Embryonic facial prominence (tissue), 1 donor: ENCODE results near the gene TP53I11.

ENCODE experiments used
- DNase-seq: peaks from one replicate; pipeline ENCODE4 v3.0.0-alpha.2; 2016; ENCODE audit errors: extremely low spot score

Gene TP53I11

DNA sequence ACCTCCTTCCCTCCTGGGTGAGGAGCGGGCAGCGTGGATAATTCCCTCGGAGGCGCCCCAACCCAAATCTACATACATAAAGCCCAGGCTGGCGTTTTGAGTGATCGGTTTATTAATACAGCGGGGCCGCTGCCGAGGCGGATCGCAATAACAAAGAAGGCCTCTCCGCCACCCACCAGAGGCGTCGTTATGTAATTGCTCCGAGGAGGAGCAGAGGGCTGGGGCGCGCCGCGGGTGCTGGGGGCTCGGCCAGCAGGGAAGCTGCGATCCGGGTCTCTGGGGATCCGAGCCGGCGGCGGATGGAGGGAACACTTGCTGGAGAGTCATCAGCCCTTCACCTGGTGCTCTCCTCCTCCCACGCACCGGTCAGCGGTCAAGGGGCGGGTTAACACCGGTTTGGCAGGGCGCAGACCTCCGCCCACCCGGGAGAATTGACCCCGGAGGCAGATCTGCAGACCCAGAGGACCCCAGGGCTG, 6.4 kb upstream of the TP53I11 start:
- no peak for DNase-seq

DNA sequence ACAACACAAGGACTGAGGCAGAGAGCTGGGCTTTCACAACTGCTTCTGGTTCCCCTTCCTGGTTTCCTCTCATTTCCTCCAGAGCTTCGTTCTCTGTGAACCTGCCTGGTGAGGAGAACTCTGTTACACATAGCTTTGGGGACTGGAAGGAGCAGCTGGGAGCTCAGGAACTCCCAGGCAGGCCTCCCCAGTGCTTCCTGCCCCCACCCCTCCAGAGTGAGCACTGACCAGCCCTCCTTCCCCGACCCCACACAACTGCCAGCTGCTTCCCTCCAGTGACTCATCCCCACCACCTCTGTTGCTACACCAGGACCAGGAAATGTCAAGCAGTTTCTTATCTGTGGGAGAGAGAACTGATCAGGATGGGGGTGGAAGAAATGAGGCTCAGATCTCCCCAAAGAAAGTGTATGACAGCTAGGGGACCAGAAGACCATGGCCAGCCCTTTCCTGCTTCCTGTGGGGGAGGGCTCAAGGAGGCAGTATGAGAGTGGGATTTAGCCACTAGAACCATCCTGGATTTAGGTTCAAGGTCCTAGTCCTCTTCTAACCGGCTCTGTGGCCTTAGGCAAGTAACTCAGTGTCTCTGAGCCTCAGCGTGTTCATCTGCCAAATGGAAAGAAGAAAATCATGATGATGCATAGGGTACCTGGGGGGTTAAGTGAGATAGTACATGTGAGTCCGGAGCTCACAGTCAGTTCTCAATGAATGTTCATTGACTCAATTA, 4.5 kb upstream of the TP53I11 start:
- no peak for DNase-seq

DNA sequence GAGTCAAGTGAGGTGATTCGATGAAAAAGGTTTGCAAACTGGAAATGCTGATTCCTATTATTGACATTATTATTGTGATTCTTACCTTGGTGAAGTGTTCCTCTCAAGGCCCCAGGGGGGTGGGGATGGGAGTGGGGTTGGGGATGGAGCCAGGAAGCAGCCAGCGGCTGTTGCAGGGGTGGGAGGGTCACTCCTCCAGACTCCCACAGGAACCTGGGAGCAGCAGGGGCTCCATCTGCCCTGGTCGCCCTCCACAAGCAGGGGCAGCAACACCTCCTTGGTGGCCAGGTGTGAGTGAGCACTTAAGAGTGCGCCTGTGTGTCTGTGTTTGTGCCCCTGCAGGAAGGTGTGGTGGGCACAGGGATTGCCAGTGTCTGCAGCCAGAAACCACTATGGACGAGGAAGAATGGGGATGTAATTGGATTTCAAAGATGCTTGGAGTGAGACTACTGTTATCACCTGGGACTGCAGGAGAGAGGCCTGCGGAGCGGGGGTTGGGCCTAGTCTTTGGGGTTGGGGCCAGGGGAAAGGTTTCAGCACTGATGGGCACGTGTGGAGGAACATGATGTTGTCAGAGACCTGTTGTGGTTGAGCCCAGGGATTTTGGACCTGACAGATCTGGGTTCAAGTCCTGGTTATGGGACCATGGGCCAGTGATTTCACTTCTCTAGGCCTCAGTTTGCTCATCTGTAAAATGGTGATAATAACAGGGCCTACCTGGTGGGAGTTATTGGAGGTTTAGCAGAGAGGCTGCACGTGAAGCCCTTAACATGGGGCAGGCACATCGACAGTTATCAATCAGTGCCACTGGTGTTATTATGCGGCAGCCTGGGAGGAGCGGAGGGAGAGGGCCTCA, 3.6 kb upstream of the TP53I11 start:
- no peak for DNase-seq

DNA sequence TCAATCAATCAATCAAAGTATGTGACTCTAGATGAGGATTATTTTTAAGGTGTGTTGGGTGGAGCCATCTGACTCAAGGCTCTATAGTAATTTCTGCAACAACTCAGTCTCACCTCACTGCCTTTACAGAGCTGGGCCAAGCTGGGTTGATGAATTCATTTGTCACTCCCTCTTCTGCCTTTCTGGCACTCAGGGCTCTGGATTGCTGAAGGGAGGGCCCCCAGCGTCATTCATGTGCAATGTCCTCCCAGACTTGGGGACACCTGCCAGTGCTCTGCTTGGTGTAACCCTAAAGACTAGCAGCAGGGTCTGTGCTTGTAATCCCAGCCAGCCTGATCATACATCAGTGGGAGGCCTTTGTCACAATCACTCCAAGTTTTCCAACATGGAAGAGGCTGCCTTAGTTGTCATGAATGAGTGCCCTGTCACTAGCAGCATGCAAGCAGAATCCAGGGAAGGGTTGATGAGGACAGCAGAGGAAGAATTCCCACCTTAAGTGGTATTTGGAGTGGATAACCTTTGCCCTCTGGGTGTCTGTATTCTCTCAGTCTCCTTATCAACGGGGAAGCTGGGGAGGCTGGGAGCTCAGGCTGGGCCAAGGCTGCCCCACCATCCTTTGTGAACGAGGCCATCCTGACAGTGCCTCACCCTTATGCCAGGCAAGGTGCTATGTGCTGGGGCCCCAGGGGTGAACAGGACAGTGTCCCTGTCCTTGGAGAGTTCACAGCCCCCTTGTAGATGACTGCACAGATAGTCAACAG, 2.0 kb upstream of the TP53I11 start:
- no peak for DNase-seq

DNA sequence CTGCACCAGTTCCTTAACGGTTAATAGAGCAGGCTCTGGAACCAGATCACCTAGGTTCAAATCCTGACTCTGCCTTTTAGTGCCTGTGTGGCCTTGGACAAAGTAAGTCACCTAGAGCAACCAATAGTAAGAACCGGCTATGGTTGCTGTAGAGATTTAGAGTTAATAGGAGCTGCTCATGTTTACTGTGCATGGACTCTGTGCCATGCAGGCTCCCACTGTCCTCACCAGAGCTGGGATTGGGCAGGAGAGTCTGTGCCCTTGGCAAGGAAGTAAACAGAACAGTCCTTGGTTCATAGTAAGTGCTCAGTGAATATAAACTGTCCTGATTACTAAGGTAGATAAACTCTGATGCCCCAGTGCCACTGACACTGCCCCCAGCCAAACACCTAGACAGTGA, 1.4 kb upstream of the TP53I11 start:
- no peak for DNase-seq

DNA sequence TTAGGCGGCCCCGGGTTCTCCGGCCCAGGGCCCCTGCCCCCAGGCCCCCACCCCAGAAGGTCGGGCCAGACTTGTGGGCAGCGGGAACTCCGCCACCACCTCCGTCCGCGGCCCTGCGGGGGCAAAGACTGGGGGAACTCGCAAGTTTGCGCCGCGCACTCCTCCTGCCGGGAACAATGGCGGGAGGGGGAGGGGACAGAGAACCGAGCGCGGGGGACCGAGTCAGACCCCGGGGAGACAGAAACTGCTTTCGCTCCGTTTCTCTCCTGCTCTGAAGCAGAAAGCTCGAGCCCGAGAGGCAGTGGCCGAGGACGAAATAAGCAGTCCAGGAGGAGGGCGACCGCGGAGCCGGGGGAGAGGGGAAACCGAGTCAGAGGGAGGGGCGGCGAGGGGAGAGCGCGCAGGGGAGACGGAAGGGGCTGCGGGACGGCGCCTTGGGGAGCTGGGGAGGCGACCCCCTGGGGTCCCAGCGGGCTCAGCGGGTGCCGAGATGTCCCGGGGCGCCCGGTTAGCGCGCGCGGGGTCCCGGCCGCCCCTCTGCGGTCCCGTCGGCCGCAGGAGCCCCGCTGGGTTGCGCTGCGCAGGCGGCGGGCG, 555 bp downstream of the TP53I11 start:
- DNase-seq = no peak

DNA sequence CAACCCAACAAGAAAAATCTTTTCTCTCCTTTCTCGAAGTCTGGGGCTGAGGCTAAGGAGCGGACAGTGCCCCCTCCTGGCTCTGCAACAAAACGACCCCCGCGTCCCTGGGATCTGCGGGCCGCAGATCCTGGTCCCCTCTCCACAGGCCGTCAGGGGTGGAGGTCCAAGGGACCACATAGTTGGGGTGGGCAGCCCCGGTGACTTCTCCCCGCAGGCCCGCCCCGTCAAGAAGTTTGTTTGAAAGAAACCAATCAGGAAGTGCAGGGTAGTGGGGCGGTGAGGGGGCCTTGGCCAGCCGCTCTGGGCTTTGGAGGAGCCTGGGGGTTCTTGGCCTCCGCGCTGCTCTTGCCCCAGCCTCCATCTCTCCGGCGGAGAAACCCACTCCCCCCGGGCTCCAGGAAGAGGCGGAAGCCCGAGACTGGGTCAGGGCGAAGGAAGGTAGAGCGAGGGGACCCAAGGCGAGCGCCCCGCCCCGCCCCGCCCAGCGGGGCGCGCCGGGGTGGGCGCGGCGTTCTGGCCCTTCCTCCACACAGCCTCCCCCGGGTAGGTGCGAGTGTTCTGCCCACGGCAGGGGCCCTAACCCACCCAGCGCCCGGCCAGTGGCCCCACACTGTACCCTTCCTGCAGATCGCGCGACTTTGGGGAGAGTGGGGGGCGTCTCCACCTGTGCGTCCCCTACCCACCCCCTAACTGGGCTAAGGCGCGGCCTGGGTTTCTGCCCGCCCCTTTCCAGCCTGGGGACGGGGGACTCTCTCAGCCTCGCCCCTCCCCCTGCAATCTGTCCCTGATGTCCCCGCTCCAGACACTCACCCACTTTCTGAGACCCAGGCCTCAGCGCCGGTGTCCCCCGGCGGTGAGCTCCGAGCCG, 1.3 kb downstream of the TP53I11 start:
- DNase-seq = no peak

DNA sequence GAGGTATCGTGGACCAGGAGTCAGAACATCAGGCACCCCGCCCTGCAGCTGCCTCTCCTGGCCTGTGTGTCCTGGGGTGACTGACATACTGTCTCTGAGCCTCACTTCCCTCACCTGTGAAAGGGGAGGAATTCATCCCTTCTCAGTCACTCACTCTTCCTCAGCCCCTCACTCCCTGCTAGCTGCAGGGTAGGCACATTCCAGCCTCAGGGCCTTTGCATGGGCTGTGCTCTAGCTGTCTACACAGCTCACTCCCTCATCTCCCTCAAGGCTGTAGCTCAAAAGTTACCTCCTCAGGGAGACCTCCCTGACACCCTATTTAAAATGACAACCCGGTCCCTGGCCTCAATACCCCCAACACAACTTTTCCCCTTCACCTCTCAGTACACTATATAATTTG, 2.5 kb downstream of the TP53I11 start:
- DNase-seq = no peak

DNA sequence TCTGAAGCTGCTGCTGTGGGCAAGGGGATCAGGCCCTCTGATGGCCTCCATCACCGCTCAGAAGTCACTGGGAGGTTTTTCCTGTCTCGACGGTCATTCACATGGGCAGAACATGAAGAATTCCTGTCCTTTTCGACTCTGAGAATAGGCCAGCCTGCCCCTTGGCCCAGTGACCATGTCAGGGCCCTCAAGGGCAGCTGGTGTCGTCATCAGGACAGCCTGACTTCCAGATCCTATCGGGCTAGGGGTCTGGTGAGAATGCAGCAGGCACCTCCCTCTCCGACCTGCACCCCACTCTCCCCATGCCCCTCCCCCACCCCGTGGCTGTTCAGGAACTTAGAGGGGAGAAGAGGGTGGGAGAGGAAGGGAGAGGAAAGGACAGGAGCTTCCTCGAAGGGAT, 3.6 kb downstream of the TP53I11 start:
- no peak for DNase-seq

DNA sequence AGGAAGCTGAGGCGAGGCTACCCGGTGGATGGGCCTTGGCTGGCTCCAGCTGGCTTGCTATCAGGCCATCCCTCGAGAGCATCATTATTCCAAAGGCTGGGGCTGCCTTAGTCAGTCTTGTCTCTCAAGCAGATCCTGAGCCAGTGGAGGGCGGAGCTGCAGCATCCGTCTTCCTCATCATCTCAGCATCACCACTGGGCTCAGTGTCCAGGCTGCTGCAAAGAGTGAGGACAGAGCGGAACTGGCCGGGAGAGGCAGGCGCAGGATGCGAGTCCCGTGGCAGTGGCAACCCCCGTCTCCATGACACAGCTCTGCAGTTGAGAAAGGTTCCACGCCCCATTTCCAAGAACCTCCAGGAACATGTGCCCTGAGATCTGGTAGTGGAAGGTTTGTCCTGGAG, 4.4 kb downstream of the TP53I11 start:
- no peak for DNase-seq

DNA sequence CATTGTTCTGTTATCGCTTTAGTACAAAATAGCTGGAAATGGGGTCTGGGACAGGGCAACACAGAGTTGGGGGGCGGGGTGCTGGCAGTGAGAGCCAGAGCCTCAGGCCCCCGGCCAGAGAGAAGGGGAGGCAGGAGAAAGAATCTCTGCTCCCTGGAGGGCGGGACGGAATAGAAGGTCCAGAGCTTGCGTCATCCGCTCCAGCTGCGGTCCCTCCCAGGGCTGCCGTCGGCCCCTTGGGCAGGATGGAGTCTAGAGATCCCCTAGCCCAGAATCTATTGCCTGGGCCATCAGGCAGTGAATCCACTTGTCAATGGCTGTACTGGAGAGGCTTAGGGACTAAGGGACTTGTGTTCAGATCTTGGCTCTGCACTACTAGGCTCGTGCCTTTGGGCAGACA, 5.0 kb downstream of the TP53I11 start:
- DNase-seq = no peak

DNA sequence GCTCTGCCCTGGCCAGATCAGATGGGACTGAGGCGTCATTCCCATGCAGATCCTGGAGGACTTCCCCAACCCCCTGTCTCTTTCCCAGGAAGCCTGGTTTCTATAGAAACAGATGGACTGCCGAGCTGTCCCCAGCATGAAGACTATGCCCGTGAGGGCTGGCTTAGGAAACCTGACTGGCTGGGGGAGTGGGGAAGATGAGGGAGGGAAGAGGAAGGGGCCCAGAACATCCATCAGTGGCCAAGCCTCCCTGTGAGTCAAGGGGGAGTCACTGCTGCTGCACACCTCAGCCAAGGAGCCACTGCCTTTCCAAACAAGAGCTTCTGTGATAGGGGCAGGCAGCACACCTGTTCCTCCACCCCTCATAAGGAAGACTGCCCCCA, 5.8 kb downstream of the TP53I11 start:
- no peak for DNase-seq

DNA sequence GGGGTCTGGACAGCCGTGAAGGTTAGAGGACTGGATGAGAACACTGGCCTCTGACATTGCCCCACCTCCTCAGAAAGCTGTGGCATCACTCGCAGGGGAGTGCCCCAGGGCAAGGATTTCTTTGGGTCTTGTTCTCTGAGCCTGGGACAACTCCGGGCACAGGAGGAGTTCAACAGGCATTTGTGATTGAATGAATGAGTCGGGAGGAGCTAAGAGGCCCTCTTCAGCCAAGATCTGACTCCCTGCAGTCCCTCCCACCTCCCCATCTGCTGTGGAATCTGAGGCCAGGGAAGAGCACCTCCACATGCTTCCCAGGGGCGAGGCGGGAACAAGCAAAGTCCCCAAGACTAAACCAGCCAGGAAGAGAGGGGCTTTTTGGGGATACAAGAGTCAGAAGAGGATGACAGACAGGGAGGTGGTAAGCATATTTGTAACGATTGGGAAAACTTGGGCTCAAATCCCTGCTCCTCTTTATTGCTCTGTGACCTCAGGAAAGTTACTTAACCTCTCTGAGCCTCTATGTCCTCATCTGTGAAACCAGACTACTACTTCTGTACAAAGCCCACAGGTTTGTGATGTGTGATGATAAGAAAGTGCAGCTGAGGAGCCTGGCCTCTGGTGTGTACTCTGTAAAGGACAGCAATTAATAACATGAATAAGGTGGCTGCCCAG, 6.4 kb downstream of the TP53I11 start:
- DNase-seq = no peak

DNA sequence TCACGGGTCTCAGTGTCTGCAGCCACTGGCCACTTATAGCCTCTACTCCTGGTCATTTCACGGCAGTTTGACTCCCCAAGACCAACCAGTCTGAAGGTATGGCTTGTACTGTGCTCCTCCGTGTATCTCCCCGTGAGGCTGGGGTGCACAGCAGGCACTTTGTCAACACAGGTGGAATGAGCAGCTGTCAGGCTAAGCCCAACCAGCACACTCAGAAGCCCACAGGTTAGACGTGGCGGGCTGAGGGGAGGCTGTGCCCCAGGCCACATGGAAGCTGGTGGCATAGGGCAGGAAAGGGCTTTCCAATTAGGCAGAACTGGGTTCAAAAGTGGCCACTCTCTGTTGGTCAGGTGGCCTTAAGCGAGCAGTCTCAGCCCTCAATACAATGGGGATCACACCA, 7.0 kb downstream of the TP53I11 start:
- no peak for DNase-seq

DNA sequence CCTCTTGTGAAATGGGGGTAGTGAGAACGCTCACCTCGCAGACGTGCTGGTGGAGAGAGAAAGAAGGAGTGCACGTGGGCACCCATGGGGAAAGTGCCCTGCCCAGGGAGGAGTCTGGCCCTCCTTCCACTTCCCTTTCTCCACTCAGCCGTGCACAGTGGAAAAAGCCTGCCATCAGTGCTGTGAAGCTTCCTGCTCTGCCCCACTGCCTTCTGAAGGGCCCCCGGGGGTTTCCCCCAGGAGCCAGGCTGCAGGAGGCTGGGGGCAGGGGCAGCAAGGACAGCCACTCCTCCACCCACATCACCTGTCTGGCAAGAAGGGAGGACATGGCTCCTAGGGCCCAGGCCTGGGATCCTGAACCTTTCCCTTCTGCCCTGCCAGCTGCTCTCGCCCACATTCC, 7.6 kb downstream of the TP53I11 start:
- no peak for DNase-seq

DNA sequence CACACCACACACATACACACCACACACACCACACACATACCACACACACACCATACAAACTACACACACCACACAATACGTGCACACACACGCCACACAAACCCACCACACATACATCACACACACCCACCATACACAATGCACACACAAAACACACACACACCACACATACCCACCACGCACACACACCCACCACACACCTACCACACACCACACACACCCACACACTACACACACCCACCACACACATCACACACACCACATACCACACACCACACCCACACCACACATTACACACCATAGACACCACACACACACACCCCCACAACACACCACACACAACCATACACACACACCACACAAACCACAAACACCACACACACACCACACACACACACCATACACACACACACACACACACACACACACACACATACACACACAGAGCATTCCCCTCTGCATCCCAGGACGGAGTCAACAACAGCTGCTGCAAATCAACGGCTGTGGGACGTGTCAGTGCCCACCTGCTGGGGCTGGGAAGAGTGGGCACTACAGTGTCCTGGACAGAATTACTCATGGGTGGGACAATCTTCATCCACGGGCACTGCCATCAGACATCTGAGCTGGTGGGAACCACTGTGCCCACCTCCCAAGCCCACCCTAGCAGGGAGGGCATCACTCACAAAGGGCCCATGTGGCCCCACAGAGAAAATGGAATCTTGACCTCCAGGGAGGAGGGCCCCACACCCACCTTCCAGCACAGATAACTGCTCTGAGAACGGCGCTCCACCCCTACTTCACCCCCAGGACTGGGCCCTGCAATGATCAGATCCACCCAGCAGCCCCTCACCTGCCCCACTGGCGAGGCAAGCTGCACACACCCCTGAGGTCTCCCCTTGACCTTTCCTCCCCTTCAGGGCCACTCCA, 8.4 kb downstream of the TP53I11 start:
- no peak for DNase-seq

DNA sequence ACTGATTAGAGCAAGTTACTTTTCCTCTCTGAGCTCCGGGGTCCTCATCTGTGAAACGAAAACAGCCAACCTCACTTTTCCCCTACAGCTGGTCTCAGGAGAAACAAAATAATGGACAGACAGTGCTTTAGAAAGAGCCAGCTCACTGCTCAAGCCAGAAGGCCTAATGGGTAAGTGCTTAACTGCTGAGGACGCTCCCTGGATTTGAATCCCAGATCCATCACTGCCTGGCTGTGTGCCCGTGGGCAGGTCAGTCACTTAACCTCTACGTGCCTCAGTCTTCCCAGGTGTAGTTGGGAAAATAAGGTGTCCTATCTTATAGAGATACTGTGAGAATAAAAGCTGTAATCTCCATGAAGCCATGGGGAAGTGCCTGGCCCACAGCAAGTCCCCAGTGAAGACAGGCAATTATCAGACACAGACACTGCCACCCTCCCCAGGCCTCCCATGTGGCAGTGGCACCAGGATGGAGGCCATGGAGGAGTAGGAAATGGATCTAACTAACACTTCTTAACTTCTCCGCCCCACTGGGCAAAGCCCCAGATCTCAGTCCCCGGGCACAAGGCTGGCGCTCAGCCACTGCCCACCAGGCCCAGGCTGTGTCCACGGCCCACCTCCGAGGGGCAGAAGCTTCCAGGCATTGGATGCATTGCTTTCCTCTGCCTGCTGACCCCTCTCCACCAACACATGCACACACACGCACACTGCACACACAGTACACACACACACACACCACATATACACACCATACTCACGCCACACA, 9.2 kb downstream of the TP53I11 start:
- DNase-seq = no peak

DNA sequence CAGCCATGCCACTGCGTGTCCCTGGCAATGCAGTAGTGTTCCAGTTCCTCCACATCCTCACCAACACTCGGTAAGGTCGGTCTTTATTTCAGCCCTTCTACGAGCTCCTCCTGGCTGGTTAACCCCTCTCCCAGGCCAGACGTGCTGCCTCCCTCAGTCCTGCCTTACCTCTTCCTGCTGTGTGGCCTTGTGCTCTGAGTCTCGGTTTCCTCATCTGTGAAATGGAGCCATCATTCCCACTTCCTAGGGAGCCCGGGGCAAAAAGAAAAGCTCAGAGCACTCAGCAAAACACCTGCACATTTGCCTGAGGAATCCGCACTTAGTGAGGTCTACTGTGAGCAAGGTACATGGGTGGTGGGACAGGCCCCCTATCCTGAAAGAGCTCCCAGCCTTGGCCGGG, 9.8 kb downstream of the TP53I11 start:
- no peak for DNase-seq

DNA sequence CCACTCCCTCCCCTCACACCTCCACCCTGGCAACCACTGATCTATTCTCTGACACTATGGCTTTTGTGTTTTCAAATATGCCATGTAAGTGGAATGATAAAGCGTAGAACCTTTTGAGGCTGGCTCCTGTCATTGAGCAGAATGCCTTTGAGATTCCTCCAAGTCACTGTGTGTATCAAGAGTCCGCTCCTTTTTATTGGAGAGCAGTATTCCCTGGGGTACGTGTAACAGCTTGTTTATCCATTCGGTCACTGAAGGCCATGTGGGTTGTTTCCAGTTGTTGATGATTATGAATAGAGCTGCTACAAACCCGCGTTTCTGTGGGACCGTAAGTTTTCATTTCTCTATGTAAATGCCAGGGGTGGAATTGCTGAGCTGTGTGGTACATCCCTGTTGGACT, 10.3 kb downstream of the TP53I11 start:
- no peak for DNase-seq
